ENCODE results near the gene NCAPG2.
A peak's percentile ranks its signal among the peaks of the same experiment; 100 is the strongest.
"Not testable (repeated sequence)": the region's sequence is repeated elsewhere in the genome, so short reads cannot be mapped to it uniquely, and the experiment has no call there.

NCAPG2 gene

GRCh38 chr7:158666966-158667678 lies 37.5 kb downstream of the NCAPG2 start:
- peak; percentile 67 for DNase-seq

GRCh38 chr7:158666401-158666800 lies 38.2 kb downstream of the NCAPG2 start:
- DNase-seq = peak; percentile 68

- DNase-seq = no peak
Measured at GRCh38 chr7:158664406-158664805, 40.2 kb downstream of the NCAPG2 start.

GRCh38 chr7:158663428-158663741 lies 41.2 kb downstream of the NCAPG2 start:
- no peak for DNase-seq

DNA sequence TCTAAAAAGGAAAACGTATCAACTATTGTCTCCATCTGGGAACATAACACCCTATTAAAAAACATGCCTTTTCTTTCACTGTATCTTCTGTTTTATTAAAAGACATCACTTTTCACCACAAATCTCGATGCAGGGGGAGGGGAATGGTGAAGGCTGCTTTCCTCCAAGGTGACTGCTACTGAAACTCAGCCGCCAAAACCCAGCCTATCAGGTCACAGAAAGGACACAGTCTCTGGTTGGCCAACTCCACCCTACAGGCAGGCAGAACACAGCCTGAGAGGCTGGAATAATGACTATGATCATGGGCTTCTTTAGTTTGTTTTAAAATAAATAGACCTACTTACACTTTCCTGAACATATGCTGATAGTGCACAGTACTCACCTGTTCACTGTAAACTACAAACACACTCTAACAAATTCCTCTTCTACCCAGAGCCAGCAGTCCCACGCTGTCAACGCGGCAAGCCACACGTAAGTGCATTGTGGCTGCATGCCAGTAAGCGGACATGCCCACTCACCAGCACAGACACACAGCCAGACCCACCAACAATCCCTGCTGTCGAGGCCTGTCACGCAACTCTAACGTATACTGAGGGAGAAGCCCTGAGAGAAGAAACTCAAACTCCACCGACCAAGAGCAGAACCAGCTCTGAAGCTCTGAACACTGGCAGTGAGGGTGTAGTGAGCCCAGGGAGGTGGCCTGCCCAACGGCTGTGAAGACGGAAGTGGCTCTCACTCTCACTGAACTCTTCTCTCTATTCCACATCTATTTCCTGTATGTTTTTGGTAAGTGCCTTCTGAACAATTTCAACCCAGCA lies 41.8 kb downstream of the NCAPG2 start:
- DNase-seq = no peak

DNA sequence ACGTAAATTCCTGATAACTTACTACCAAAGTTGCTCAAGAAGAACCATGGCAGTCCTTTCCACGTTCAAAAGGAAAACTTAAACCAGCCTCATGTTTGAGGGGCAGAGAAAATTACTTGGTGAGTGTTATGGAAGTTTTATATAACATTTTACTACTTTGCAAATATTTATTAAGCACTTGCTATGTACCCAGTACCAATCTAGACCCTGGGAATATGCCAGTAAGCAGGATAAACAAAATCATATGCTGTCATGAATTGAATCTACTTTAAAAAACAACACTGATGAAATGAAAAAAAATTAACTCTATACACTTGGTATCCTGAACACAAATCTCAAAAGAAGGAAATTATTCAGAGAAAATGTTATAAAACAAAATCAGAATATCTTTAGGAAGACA lies 46.1 kb downstream of the NCAPG2 start:
- no peak for DNase-seq

DNA sequence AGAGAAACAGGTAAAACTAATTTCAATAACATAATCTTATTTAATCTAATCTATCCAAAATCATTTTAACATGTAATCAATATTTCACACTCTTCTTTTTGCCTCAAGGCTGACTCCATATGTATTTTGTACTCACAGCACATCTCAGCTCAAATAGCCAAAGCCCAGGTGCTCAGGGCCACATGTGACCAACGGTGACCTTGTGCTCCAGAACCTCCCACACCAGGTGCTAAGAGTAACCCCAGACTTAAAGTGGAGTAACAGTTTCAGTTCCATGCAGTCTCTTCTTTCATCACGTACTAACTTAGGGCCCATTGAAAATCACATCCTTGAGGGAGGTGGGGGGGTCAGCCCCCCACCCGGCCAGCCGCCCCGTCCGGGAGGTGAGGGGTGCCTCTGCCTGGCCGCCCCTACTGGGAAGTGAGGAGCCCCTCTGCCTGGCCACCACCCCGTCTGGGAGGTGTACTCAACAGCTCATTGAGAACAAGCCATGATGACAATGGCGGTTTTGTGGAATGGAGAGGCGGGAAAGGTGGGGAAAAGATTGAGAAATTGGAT lies 47.3 kb downstream of the NCAPG2 start:
- no peak for DNase-seq

DNA sequence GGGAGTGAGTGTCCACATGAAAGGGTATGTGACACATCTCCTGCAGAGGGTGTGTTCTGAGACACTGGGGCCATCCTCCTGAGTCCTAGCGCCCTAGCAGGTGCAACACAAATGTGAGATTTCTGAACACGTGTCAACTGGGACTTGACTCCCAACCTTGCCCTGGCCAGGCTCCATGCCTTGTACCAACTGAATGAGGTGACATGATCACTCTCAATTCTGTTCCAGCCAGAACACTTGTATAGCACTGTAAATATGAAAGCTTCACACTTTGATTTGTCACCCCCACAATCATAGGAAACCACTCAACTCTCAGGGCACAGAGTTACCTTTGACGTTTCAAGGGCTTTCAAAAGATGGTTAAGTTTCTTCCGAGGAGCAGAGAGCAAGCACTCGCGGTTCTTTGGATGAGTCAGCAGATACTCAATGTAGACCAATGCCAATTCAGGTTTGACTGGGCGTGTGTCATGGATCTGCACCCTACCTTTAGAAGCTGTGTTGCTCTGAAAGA lies 48.6 kb downstream of the NCAPG2 start:
- DNase-seq = no peak

DNA sequence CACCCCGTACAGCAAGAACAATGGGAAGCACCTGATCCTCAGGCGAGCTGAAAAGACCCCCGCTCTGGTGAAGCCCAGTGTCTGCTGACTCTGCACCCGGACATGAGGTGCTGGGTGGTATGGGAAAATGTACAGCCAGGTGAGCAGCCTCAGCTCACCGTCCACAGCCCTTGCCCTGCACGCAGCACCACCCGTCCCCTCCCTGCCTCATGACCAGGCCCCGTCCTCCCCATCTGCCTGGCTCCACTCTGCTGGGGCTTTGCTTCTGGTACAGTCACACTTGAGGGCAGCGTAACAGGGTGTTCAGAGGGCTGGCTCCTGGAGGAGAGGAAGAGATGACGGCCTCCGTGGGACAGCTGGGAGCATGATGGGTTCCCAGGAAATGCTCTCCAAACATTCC lies 49.1 kb downstream of the NCAPG2 start:
- DNase-seq = no peak

GRCh38 chr7:158651968-158652565 lies 52.5 kb downstream of the NCAPG2 start:
- DNase-seq = no peak

DNA sequence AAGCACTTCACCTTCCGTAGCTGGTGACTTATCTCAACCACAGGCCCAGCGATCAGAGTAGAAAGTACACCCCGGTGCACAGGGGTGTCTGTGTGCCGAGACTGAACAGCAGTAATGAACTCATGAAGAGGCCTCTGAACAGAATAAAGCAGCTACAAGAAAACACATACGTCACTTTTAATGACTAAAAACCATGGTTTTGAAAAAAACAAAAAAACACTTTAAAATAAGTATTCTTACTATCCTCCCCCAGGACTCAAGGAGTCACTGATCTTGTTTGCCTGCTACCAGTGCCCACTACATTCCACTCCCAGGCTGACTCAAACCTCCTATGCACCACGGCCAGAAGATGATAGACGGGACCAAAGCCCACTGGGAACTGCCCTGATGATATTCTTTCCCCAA lies 53.8 kb downstream of the NCAPG2 start:
- DNase-seq = peak; percentile 18

DNA sequence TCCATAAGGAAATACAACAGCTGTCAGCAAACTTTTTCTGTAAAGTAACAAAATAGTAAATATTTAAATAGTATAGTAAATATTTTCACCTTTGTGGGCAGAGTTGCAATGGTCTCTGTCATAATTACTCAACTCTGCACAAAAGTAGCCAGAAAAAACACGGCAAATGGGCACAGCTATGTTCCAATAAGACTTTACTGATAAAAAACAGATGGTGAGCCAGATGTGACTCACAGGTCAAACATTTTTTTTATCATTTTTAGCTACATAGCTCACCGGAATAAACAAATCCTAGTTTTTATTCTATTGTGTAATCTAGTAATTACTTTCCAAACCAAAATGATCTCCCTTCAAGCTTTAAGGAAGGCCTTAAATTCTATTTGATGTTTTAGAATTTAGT lies 55.3 kb downstream of the NCAPG2 start:
- DNase-seq = peak; percentile 67

DNA sequence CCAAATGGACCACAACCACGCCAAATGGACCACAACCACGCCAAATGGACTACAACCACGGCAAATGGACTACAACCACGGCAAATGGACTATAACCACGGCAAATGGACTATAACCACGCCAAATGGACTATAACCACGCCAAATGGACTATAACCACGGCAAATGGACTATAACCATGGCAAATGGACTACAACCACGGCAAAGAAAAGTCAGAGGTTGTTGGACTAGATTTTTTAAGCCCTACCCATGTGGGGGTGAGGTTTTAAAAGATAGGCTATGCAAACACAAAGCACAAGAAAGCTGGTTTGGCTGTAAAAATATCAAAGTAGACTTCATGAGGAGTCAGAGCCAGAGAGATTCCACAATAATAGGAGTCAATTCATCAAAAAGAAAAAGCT lies 55.8 kb downstream of the NCAPG2 start:
- no peak for DNase-seq

DNA sequence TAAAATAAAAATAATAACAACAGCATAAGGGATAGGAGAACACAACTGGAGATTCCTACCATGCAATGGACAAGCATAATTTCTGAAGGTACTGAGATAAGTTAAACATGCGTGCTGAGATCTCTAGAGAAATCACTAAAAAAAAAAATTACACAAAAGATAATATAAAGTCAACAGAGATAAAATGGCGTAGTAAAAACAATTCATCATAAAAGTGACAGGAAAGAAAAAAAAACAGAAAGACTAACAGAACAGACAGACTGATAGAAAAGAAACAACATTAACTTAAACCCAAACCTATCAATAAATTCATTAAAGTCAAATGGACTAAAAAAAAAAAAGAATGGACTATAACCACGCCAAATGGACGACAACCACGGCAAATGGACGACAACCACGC lies 56.4 kb downstream of the NCAPG2 start:
- DNase-seq = no peak

DNA sequence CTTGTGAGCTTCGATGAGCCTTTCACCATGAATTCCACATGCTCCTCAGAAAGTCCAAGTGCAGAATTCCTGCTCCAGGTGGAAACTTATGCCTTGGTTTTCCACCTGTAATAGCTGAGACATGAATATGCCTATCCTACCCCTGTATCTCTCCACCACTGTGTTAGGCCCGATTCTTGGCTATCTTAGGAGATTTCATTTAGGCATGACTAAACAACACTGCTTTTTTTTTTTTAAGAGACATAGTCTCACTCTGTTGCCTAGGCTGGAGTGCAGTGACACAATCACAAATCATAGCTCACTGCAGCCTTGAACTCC lies 57.2 kb downstream of the NCAPG2 start:
- DNase-seq = no peak

DNA sequence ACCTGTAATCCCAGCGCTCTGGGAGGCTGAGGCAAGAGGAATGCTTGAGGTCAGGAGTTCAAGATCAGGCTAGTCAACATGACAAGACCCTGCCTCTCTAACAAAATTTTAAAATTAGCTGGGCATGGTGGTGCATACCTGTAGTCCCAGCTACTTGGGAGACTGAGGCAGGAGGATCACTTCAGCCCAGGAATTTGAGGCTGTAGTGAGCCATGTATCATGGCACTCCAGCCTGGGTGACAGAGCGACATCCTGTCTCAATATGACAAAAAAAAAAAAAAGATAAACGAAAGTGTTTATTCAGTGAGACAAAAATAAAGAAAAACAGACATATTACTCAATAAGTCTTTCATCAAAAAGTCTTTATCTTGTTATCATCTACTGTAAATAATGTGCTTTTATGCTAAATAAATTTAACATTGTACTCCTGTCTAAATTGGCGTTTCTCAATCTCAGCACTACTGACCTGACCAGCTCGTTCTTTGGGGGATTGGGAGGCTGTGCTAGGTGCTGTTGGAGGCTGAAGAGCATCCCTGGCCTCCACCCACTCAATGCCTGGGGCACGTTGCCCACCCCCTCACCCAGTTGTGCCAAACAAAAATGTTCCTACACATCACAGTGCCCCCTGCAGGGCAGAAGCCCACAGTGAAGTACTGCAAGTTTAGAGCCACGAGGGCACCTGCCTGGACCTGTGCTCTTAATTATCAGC lies 57.7 kb downstream of the NCAPG2 start:
- peak; percentile 46 for DNase-seq

DNA sequence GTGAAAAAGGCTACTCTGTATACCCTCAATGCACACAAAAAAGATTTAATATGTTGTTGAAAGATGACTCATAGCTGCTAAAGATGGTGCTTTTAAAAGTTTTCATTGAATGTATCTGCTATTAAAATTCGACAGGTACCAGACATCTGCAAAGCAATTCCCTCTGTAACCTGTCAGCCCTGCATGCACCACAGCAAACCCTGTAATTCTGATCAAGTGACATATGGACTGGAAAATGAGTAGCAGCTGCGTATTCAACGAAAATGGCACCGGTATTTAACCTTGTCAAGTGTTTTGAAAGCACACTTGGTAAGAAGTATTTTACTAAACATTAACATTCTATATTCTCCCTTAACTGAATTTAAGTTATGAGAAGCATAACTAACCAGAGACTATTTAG lies 58.8 kb downstream of the NCAPG2 start:
- no peak for DNase-seq

DNA sequence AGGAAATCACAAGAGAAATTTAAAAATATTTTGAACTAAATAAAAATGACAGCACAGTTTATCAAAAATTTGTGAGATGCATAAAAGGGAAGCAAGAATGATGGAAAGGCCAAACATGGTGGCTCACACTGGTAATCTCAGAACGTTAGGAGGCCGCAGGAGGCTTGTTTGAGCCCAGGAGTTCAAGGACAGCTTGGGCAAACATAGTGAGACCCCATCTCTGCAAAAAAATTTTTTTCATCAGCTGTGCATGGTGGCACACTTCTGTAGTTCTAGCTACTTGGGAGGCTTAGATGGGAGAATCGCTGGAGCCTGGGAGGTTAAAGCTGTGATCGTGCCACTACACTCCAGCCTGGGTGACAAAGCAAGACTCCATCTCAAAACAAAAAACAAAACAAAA lies 62.5 kb downstream of the NCAPG2 start:
- DNase-seq = no peak

DNA sequence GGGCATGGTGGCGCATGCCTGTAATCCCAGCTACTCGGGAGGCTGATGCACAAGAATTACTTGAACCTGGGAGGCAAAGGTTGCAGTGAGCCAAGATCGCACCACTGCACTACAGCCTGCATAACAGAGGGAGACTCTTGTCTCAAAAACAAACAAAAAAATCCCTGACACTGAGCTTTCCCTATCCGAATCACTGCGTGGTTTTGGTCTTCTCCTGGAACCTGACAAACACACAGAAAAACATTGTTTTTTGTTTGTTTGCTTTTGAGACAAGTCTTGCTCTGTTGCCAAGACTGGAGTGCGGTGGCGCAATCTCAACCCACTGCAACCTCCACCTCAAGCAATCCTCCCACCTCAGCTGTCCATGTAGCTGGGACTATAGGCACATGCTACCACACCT lies 66.6 kb downstream of the NCAPG2 start:
- no peak for DNase-seq

DNA sequence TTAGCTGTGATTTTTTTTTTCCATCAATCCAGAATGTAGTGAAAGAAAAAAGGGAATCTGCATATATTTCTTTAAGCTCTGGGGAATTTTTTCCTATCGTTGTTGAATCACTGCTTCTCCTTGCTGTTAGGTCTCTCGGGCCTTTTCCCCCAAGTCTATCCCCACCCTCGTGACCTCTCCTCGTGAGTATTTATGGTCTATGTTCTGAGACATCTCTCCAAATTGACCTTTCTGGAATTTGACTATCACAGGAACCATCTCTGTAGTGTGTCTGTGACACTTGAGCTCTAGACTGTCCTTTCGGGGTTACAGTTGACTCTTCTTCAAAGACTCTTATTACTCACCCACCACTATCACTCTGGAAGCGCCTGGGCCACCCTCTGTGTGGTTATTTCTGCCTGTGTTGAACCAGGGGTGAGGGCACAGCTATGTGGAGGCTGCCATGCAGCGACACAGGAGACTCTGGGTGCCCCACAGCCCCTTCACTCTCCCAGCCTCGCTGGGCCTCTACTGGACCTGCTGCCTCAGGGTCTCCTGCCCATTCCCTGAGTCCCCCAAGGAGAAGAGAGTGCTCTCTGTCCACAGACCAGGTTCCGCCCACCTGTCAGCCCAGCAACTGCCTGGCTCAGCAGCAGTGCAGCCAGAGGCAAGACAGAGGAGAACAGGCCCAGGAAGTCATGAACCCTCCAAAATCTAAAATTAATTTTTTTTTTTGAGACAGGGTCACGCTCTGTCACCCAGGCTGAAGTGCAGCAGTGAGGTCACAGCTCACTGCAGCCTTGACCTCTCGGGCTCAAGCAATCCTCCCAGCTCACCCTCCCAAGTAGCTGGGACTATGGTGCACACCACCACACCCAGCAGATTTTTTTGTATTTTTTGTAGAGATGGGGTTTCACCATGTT lies 71.3 kb downstream of the NCAPG2 start:
- no peak for DNase-seq

DNA sequence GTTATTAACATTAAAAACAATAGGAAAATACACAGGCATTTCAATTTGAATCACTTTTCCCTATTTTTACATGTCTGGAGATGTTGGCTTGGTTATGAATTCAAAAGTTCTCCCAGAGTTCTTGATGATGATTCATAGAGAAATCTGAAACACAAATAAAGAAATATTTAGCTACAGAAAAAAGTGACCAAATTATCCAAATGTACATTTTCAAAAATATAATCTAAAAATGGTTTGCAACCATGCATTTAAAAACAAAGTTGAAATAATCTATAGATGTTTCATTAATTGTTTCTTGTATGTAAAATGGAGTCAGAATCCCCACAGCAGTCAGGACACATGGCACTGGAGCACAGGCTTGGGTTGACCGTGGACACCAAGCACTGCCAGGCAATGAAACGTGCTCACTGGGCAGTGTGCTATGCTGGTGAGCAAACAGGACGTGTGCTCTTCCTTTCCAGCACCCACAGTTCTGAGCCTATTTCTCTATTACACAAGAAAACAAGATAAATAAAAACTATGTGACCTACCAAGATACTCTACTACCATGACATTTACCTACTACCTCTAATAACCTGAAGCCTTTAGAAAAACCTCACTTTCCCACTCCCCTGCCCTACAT lies 72.9 kb downstream of the NCAPG2 start:
- DNase-seq = no peak

GRCh38 chr7:158626289-158626688 lies 78.3 kb downstream of the NCAPG2 start:
- not testable (repeated sequence) for DNase-seq

Data from hematopoietic multipotent progenitor cell treated with erythropoietin and hydrocortisone succinate and interleukin-3 and kit ligand, for 6 days (in vitro differentiated cells).